GM23248 (cell line): ENCODE data around the gene MYBPC1. TPM values are rescaled to one million over a fixed set of nuclear protein-coding genes. Genes with fewer than 3 reads are reported as not detected.
"Not testable (repeated sequence)": the region's sequence is repeated elsewhere in the genome, so short reads cannot be mapped to it uniquely, and the experiment has no call there.

Experiments
- DNase-seq: peaks from one replicate; pipeline ENCODE4 v3.0.0-alpha.2; 2015
- H2AFZ ChIP-seq: fragments of 200-600 bp; sonication (generic); 2 replicates; pipeline ENCODE4 v1.6.1; 2016; ENCODE audit warnings: antibody characterized with exemption
- H3F3A ChIP-seq: fragments of 200-600 bp; sonication (generic); 2 replicates; pipeline ENCODE4 v1.6.1; 2016; ENCODE audit warnings: mild to moderate bottlenecking, antibody characterized with exemption, mixed run types; ENCODE audit not compliant: insufficient read depth
- H3K27ac ChIP-seq: fragments of 200-600 bp; sonication (generic); 2 replicates; pipeline ENCODE4 v1.5.1; 2016; ENCODE audit warnings: mild to moderate bottlenecking
- H3K27me3 ChIP-seq: fragments of 200-600 bp; sonication (generic); replicated peaks from 2 replicates; pipeline ENCODE4 v1.6.1; 2016; ENCODE audit warnings: mild to moderate bottlenecking; ENCODE audit not compliant: insufficient read depth
- H3K36me3 ChIP-seq: fragments of 200-600 bp; sonication (generic); 2 replicates; pipeline ENCODE4 v1.6.1; 2016; ENCODE audit warnings: low read depth, mild to moderate bottlenecking
- H3K4me1 ChIP-seq: fragments of 200-600 bp; sonication (generic); 2 replicates; pipeline ENCODE4 v1.6.1; 2016; ENCODE audit warnings: mild to moderate bottlenecking; ENCODE audit not compliant: insufficient read depth
- H3K4me2 ChIP-seq: fragments of 200-600 bp; sonication (generic); one replicate; pipeline ENCODE4 v1.6.1; 2016; ENCODE audit warnings: mild to moderate bottlenecking; ENCODE audit not compliant: unreplicated experiment
- H3K4me3 ChIP-seq: fragments of 200-600 bp; sonication (generic); 2 replicates; pipeline ENCODE4 v1.5.1; 2016; ENCODE audit warnings: mild to moderate bottlenecking
- H3K79me2 ChIP-seq: fragments of 200-600 bp; sonication (generic); 2 replicates; pipeline ENCODE4 v1.6.1; 2016; ENCODE audit warnings: mild to moderate bottlenecking; ENCODE audit not compliant: insufficient read depth
- H3K9ac ChIP-seq: fragments of 200-600 bp; sonication (generic); 2 replicates; pipeline ENCODE4 v1.6.1; 2016; ENCODE audit warnings: mild to moderate bottlenecking
- H3K9me2 ChIP-seq: fragments of 200-600 bp; sonication (generic); 2 replicates; pipeline ENCODE4 v1.6.1; 2016; ENCODE audit warnings: mixed run types, mild to moderate bottlenecking, moderate library complexity; ENCODE audit not compliant: insufficient read depth
- H3K9me3 ChIP-seq: fragments of 200-600 bp; sonication (generic); one replicate; pipeline ENCODE4 v1.6.1; 2017; ENCODE audit warnings: low read depth
- H4K20me1 ChIP-seq: fragments of 200-600 bp; sonication (generic); 2 replicates; pipeline ENCODE4 v1.6.0; 2016; ENCODE audit not compliant: insufficient read depth
- EZH2 ChIP-seq: fragments of 200-600 bp; sonication (generic); IDR thresholded peaks from 2 replicates; pipeline ENCODE4 v1.6.1; 2018; ENCODE audit warnings: antibody characterized with exemption, mild to moderate bottlenecking; ENCODE audit not compliant: insufficient read depth, poor library complexity, severe bottlenecking
- EZH2phosphoT487 ChIP-seq: fragments of 200-600 bp; sonication (generic); IDR thresholded peaks from 2 replicates; pipeline ENCODE4 v1.6.1; 2018; ENCODE audit warnings: antibody characterized with exemption, moderate library complexity, mild to moderate bottlenecking, low read depth; ENCODE audit not compliant: insufficient read depth
- WGBS, 2 experiments: methylation state at CpG; one replicate each; pipeline ENCODE4 v1.1.6; 2015 to 2017; ENCODE audit warnings: low lambda C conversion rate in 2 of 2, low coverage in 1 of 2; ENCODE audit errors: missing lambda C conversion rate in 2 of 2; 5-methylcytosine and 5-hydroxymethylcytosine counted together
- in situ Hi-C: fragments of 300-500 bp; cut with MboI; formaldehyde crosslinking; loops from 2 replicates; pipeline ENCODE4 v1.15.0; 2020
- polyA plus RNA-seq: library from polyadenylated mRNA; unstranded; fragments of >200 nt; fragmentation: Nextera tagmentation; extraction: Ambion mirVana; gene quantifications from 2 replicates; pipeline ENCODE4 v1.2.1, GENCODE V29; 2016
- total RNA-seq: library from RNA; depleted of rRNA; stranded (reverse); fragments of >200 nt; shearing (Covaris generic); gene quantifications from 2 replicates; pipeline ENCODE4 v1.2.3, GENCODE V29; 2014

Gene MYBPC1
- total and polyA plus RNA-seq, 2 experiments from 2014 or later: not detected

DNA sequence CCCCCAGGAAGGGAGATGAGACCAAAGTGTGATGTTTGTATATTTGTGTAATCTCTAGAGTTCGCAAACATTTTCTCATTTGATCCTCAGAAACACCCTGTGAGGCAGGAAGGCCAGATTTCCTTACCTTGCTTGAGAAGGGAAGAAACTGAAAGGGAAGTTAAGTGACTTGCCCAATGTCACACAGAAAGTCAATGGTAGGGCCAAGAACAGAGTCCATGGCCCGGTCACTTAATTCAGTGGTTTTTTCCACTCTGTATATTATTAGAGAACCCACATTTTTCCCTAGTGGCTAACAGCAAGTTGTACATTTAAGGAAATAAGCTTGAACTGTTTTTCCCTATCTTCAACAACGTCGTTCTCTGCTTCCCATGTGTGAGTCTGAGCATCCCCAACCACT is 77.1 kb downstream of the MYBPC1 start:
- Histone ChIP-seq H3K4me1 (no peaks in the 10 kb centered on the region), H3K9me3 (no peaks in the 10 kb centered on the region), H3K36me3 (no peaks in the 10 kb centered on the region), H3K27ac (no peak overlapping the region), H3K4me3 (no peak overlapping the region), H3K9me2 (no peaks in the 10 kb centered on the region), H3K9ac (no peak overlapping the region), H2AFZ (no peak overlapping the region), H3K4me2 (no peak overlapping the region), H4K20me1 (no peaks in the 10 kb centered on the region), H3F3A (no peaks in the 10 kb centered on the region), H3K27me3 (no peaks in the 10 kb centered on the region), H3K79me2 (no peaks in the 10 kb centered on the region)
- in situ Hi-C loops: no loop called here
- TF ChIP-seq EZH2phosphoT487: no peak
- no peak for TF ChIP-seq EZH2
- 57 to 72% methylated on average over 4 of the region's 4 CpGs for WGBS, 2 experiments
- DNase-seq: no peak

DNA sequence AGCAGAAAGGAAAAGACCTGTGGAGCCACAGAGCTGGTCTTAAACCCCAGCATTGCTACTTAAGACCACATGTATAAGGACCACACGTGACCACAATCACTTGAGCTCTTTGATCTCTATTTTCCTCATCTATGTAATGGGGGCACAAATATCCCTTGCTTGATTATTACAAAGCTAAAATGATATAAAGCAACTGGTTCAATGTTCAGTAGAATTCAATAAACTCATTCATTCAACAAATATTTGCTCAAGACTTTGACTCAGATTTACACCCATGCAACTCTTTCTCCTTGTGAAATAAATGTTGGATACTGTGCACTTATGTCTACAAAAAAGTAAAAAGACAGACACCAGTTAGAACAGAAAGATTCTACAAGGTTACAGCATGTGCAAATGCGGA is 80.8 kb downstream of the MYBPC1 start:
- no peak overlapping the region for H3K9ac ChIP-seq
- WGBS, 2 experiments: 36 to 48% methylated on average over 2 of the region's 2 CpGs
- no peaks in the 10 kb centered on the region for H4K20me1 ChIP-seq
- no peak overlapping the region for H3K27ac ChIP-seq
- no peaks in the 10 kb centered on the region; the same call in 1 of the 2 replicates for H3K27me3 ChIP-seq
- H2AFZ ChIP-seq: no peak overlapping the region
- H3K9me2 ChIP-seq: no peaks in the 10 kb centered on the region
- no peaks in the 10 kb centered on the region for H3K9me3 ChIP-seq
- no peaks in the 10 kb centered on the region for H3K79me2 ChIP-seq
- DNase-seq: no peak
- H3K4me1 ChIP-seq: no peaks in the 10 kb centered on the region
- TF ChIP-seq EZH2 (no peak), EZH2phosphoT487 (no peak)
- no peaks in the 10 kb centered on the region for H3K36me3 ChIP-seq
- H3K4me3 ChIP-seq: no peak overlapping the region
- no peak overlapping the region for H3K4me2 ChIP-seq
- H3F3A ChIP-seq: no peaks in the 10 kb centered on the region
- in situ Hi-C loops: no loop called here

DNA sequence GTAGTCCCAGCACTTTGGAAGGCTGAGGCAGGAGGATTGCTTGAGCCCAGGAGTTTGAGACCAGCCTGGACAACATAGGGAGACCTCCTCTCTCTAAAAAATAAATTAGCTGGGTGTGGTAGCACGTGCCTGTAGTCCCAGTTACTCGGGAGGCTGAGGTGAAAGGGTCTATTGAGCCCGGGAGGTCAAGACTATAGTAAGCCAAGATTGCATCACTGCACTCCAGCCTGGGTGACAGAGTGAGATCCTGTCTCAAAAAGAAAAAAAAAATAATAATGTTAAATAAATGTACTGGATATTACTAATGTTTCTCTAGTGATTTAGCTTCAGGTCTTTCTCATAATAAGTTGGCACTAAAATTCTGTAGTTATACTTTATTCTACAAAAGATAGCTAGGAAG is 81.7 kb downstream of the MYBPC1 start:
- H4K20me1 ChIP-seq, H3K36me3 ChIP-seq, H3K9me2 ChIP-seq, DNase-seq, H2AFZ ChIP-seq, H3F3A ChIP-seq, H3K27me3 ChIP-seq, H3K79me2 ChIP-seq, H3K4me3 ChIP-seq, H3K4me1 ChIP-seq, H3K9me3 ChIP-seq, in situ Hi-C loops, H3K4me2 ChIP-seq, H3K9ac ChIP-seq, H3K27ac ChIP-seq: not testable (repeated sequence)
- WGBS, 2 experiments: 37 to 40% methylated on average over 3 of the region's 3 CpGs

GRCh38 chr12:101678081-101678480 is 83.3 kb downstream of the MYBPC1 start:
- Histone ChIP-seq H3K4me2 (no peak overlapping the region), H3K27ac (no peak overlapping the region), H3K4me1 (no peaks in the 10 kb centered on the region), H3K9ac (no peak overlapping the region), H3K9me3 (no peaks in the 10 kb centered on the region), H3K4me3 (no peak overlapping the region), H3K9me2 (no peaks in the 10 kb centered on the region), H2AFZ (no peak overlapping the region), H3K79me2 (no peaks in the 10 kb centered on the region), H3K27me3 (no peaks in the 10 kb centered on the region; the same call in 1 of the 2 replicates), H4K20me1 (no peaks in the 10 kb centered on the region), H3K36me3 (no peaks in the 10 kb centered on the region), H3F3A (no peaks in the 10 kb centered on the region)
- no peak for TF ChIP-seq EZH2
- TF ChIP-seq EZH2phosphoT487: no peak
- in situ Hi-C loops: no loop called here
- DNase-seq: no peak

DNA sequence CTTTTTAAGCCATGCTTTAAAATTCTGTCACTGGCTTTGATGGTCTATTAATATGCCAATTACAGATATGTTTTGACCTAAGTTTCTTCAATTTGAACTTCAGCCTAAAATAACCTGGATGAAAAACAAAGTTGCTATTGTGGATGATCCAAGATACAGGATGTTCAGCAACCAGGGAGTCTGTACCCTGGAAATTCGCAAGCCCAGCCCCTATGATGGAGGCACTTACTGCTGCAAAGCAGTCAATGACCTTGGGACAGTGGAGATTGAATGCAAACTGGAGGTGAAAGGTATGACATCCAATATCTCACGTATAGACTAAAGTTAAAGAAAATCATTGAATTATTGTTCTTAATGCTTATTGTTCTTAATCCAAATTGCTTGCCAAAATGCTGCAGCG is 85.5 kb downstream of the MYBPC1 start:
- Histone ChIP-seq H3K27me3 (no peaks in the 10 kb centered on the region; the same call in 1 of the 2 replicates), H4K20me1 (no peaks in the 10 kb centered on the region), H3K36me3 (no peaks in the 10 kb centered on the region), H3K79me2 (no peaks in the 10 kb centered on the region), H3K9ac (no peak overlapping the region), H2AFZ (no peak overlapping the region), H3K4me3 (no peak overlapping the region), H3K9me2 (no peaks in the 10 kb centered on the region), H3K4me2 (no peak overlapping the region), H3K9me3 (no peaks in the 10 kb centered on the region), H3K4me1 (no peaks in the 10 kb centered on the region), H3F3A (no peaks in the 10 kb centered on the region), H3K27ac (no peak overlapping the region)
- 64 to 75% methylated on average over 3 of the region's 3 CpGs for WGBS, 2 experiments
- DNase-seq: no peak
- TF ChIP-seq EZH2phosphoT487: no peak
- TF ChIP-seq EZH2: no peak
- in situ Hi-C loops: no loop called here
